Measurements from ENCODE around the gene MAP4. TPM values are rescaled to one million over a fixed set of nuclear protein-coding genes. Genes with fewer than 3 reads are reported as not detected.
"Not testable (repeated sequence)": the region's sequence is repeated elsewhere in the genome, so short reads cannot be mapped to it uniquely, and the experiment has no call there.

Gene MAP4
- polyA plus RNA-seq, 1 experiment: 285 TPM

- ChIA-PET POLR2A (interaction anchor here (0.7 kb wide), 1 partner anchor 99 kb away, joined by 3 read pairs; no protein-coding TSS in a partner anchor), CTCF (interaction anchor here (1.0 to 1.7 kb wide), 3 partner anchors 9 to 306 kb away, joined by 3 to 6 read pairs (median 6); no protein-coding TSS in a partner anchor)
- Histone ChIP-seq H3K27ac (ENCODE audit: low read depth, low read length) (no peak overlapping the region), H3K9me3 (ENCODE audit: control insufficient read depth, insufficient read depth, low read length) (no peaks in the 10 kb centered on the region), H3K27me3 (ENCODE audit: control insufficient read depth, insufficient read depth, low read length) (no peaks in the 10 kb centered on the region), H3K4me3 (ENCODE audit: low read depth, low read length) (no peak overlapping the region)
- DNase-seq (ENCODE audit: low read depth, low spot score): no peak
- TF ChIP-seq CTCF (IDR thresholded peaks at IDR 0.05; ENCODE audit: low read depth, low read length): no peak
Observed at GRCh38 chr3:47888986-47889757, 127.0 kb downstream of the MAP4 start.

- H3K4me3 ChIP-seq (ENCODE audit: low read depth, low read length); CTCF ChIA-PET; DNase-seq (ENCODE audit: low read depth, low spot score); H3K27ac ChIP-seq (ENCODE audit: low read depth, low read length); H3K27me3 ChIP-seq (ENCODE audit: control insufficient read depth, insufficient read depth, low read length); H3K9me3 ChIP-seq (ENCODE audit: control insufficient read depth, insufficient read depth, low read length): not testable (repeated sequence)
- POLR2A ChIA-PET: interaction anchor here (0.6 kb wide), 1 partner anchor 24 kb away, joined by 3 read pairs; no protein-coding TSS in a partner anchor
Observed at GRCh38 chr3:47887991-47888390, 128.2 kb downstream of the MAP4 start.

GRCh38 chr3:47885168-47885567, 131.0 kb downstream of the MAP4 start:
- Histone ChIP-seq H3K4me3 (ENCODE audit: low read depth, low read length) (no peak overlapping the region), H3K27ac (ENCODE audit: low read depth, low read length) (no peak overlapping the region), H3K27me3 (ENCODE audit: control insufficient read depth, insufficient read depth, low read length) (no peaks in the 10 kb centered on the region), H3K9me3 (ENCODE audit: control insufficient read depth, insufficient read depth, low read length) (no peaks in the 10 kb centered on the region)
- DNase-seq (ENCODE audit: low read depth, low spot score): no peak
- POLR2A ChIA-PET: no interaction called here
- no peak for TF ChIP-seq CTCF (IDR thresholded peaks at IDR 0.05; ENCODE audit: low read depth, low read length)
- CTCF ChIA-PET: interaction anchor here (0.6 kb wide), 1 partner anchor 9 kb away, joined by 4 read pairs; no protein-coding TSS in a partner anchor

- ChIA-PET POLR2A (no interaction called here), CTCF (interaction anchor here (0.6 kb wide), 1 partner anchor 9 kb away, joined by 4 read pairs; no protein-coding TSS in a partner anchor)
- no peak for TF ChIP-seq CTCF (IDR thresholded peaks at IDR 0.05; ENCODE audit: low read depth, low read length)
- H3K27me3 ChIP-seq (ENCODE audit: control insufficient read depth, insufficient read depth, low read length): no peaks in the 10 kb centered on the region
- H3K27ac ChIP-seq (ENCODE audit: low read depth, low read length): no peak overlapping the region
- no peak for DNase-seq (ENCODE audit: low read depth, low spot score)
- no peaks in the 10 kb centered on the region for H3K9me3 ChIP-seq (ENCODE audit: control insufficient read depth, insufficient read depth, low read length)
- no peak overlapping the region for H3K4me3 ChIP-seq (ENCODE audit: low read depth, low read length)
Observed at GRCh38 chr3:47884603-47885002, 131.6 kb downstream of the MAP4 start.

GRCh38 chr3:47882338-47882737, 133.9 kb downstream of the MAP4 start:
- ChIA-PET POLR2A (no interaction called here), CTCF (no interaction called here)
- Histone ChIP-seq H3K27me3 (ENCODE audit: control insufficient read depth, insufficient read depth, low read length) (no peaks in the 10 kb centered on the region), H3K27ac (ENCODE audit: low read depth, low read length) (no peak overlapping the region), H3K4me3 (ENCODE audit: low read depth, low read length) (no peak overlapping the region), H3K9me3 (ENCODE audit: control insufficient read depth, insufficient read depth, low read length) (no peaks in the 10 kb centered on the region)
- DNase-seq (ENCODE audit: low read depth, low spot score): no peak
- TF ChIP-seq CTCF (IDR thresholded peaks at IDR 0.05; ENCODE audit: low read depth, low read length): no peak
